ENCODE data around the gene SMTN.

DNA sequence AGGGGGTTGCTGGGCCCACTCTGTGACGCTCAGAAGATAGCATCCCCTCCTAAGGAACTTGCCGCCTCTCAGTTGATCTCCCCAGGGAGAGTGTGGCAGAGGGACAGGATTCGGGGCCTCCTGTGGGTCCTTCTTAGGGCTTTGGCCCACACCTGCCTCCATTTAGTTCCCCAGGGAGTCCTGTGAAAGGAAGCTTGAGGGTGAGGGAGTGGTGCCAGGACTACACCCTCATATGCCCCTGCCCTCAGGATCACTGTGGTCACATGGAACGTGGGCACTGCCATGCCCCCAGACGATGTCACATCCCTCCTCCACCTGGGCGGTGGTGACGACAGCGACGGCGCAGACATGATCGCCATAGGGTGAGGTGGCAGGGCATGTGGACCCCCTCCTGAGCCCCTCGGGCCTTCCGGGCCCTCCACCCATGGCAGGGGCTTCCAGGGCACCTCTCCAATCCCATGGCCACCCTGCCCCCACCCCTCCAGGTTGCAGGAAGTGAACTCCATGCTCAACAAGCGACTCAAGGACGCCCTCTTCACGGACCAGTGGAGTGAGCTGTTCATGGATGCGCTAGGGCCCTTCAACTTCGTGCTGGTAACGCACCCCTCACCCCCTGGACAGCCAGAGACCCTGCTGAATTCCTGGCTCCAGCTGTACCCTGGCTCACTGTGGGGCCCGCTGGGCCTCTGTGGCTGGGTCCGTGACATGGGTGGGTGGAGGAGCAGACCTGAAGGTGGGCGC is 45.2 kb downstream of the SMTN start:
- TF ChIP-seq, protein P1, sequence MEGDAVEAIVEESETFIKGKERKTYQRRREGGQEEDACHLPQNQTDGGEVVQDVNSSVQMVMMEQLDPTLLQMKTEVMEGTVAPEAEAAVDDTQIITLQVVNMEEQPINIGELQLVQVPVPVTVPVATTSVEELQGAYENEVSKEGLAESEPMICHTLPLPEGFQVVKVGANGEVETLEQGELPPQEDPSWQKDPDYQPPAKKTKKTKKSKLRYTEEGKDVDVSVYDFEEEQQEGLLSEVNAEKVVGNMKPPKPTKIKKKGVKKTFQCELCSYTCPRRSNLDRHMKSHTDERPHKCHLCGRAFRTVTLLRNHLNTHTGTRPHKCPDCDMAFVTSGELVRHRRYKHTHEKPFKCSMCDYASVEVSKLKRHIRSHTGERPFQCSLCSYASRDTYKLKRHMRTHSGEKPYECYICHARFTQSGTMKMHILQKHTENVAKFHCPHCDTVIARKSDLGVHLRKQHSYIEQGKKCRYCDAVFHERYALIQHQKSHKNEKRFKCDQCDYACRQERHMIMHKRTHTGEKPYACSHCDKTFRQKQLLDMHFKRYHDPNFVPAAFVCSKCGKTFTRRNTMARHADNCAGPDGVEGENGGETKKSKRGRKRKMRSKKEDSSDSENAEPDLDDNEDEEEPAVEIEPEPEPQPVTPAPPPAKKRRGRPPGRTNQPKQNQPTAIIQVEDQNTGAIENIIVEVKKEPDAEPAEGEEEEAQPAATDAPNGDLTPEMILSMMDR (IDR thresholded peaks at IDR 0.05 in 2 of 3, conservative IDR thresholded peaks at IDR 0.05 in 1 of 3; ENCODE audit: insufficient read depth in 2 of 3, low read depth in 1 of 3, low read length in 3 of 3): no peak
- no peak for TF ChIP-seq FOS (IDR thresholded peaks at IDR 0.05; ENCODE audit: extremely low read depth, insufficient read length)
- no peak for TF ChIP-seq CBFB (CRISPR knock-in tag; IDR thresholded peaks at IDR 0.05)
- no peak for TF ChIP-seq SIN3A (IDR thresholded peaks at IDR 0.05; ENCODE audit: borderline replicate concordance in 2 of 2, control insufficient read depth in 1 of 2, low read depth in 2 of 2, low read length in 2 of 2)
- no peak for TF ChIP-seq BHLHE40 (IDR thresholded peaks at IDR 0.05; ENCODE audit: low read length)
- no peak for TF ChIP-seq JUNB (CRISPR knock-in tag; conservative IDR thresholded peaks at IDR 0.05)
- no peak for TF ChIP-seq TEAD4 (IDR thresholded peaks at IDR 0.05; ENCODE audit: low read length)
- no peak for TF ChIP-seq TEAD4 (CRISPR knock-in tag; IDR thresholded peaks at IDR 0.05; ENCODE audit: borderline replicate concordance)
- TF ChIP-seq SMC3 (conservative IDR thresholded peaks at IDR 0.05; ENCODE audit: insufficient read depth, low read depth, low read length): no peak
- no peak for TF ChIP-seq MYC (IDR thresholded peaks at IDR 0.05; ENCODE audit: low read depth, low read length)
- no peak for TF ChIP-seq MYC (CRISPR knock-in tag; IDR thresholded peaks at IDR 0.05; ENCODE audit: borderline replicate concordance, low read depth)
- TF ChIP-seq, protein P2, sequence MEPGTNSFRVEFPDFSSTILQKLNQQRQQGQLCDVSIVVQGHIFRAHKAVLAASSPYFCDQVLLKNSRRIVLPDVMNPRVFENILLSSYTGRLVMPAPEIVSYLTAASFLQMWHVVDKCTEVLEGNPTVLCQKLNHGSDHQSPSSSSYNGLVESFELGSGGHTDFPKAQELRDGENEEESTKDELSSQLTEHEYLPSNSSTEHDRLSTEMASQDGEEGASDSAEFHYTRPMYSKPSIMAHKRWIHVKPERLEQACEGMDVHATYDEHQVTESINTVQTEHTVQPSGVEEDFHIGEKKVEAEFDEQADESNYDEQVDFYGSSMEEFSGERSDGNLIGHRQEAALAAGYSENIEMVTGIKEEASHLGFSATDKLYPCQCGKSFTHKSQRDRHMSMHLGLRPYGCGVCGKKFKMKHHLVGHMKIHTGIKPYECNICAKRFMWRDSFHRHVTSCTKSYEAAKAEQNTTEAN (CRISPR knock-in tag; IDR thresholded peaks at IDR 0.05): no peak
- TF ChIP-seq CHD2 (IDR thresholded peaks at IDR 0.05; ENCODE audit: low read depth, low read length): no peak
- TF ChIP-seq, protein P3, sequence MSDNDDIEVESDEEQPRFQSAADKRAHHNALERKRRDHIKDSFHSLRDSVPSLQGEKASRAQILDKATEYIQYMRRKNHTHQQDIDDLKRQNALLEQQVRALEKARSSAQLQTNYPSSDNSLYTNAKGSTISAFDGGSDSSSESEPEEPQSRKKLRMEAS (CRISPR knock-in tag; IDR thresholded peaks at IDR 0.05): no peak
- TF ChIP-seq, protein P4, sequence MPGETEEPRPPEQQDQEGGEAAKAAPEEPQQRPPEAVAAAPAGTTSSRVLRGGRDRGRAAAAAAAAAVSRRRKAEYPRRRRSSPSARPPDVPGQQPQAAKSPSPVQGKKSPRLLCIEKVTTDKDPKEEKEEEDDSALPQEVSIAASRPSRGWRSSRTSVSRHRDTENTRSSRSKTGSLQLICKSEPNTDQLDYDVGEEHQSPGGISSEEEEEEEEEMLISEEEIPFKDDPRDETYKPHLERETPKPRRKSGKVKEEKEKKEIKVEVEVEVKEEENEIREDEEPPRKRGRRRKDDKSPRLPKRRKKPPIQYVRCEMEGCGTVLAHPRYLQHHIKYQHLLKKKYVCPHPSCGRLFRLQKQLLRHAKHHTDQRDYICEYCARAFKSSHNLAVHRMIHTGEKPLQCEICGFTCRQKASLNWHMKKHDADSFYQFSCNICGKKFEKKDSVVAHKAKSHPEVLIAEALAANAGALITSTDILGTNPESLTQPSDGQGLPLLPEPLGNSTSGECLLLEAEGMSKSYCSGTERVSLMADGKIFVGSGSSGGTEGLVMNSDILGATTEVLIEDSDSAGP (CRISPR knock-in tag; IDR thresholded peaks at IDR 0.05): no peak

Data from K562 (cell line).